GM12892 (cell line): ENCODE measurements around the gene ZNF277.

Experiments
- POLR2A ChIP-seq: IDR thresholded peaks from 2 replicates; pipeline ENCODE4 v1.6.1; 2011; ENCODE audit warnings: low read depth, low read length, control low read depth
- POLR2AphosphoS5 ChIP-seq: IDR thresholded peaks from 2 replicates; pipeline ENCODE4 v1.6.1; 2011; ENCODE audit warnings: low read depth, low read length, control low read depth
- TAF1 ChIP-seq: IDR thresholded peaks from 2 replicates; pipeline ENCODE4 v1.6.1; 2011; ENCODE audit warnings: low read depth, mild to moderate bottlenecking, control low read depth, low read length, borderline replicate concordance

GRCh38 chr7:112188257-112188656 lies 18.2 kb upstream of the ZNF277 start:
- TF ChIP-seq POLR2A, result no peak
- no peak for TF ChIP-seq POLR2AphosphoS5
- TF ChIP-seq TAF1, result no peak
